Progenitor cell of endocrine pancreas (in vitro differentiated cells): ENCODE results near the gene STIM2. TPM values are rescaled to one million over a fixed set of nuclear protein-coding genes. Genes with fewer than 3 reads are reported as not detected.

Experiments
- DNase-seq: peaks from one replicate; pipeline ENCODE4 v3.0.0; 2021; ENCODE audit warnings: low spot score; ENCODE audit not compliant: unreplicated experiment
- H3K27ac Mint-ChIP-seq: 2 replicates; pipeline ENCODE4 v1.8.0; 2021; ENCODE audit warnings: mild to moderate bottlenecking, moderate library complexity, mixed read lengths
- H3K27me3 Mint-ChIP-seq: 2 replicates; pipeline ENCODE4 v1.8.0; 2021; ENCODE audit warnings: mixed read lengths
- H3K36me3 Mint-ChIP-seq: 2 replicates; pipeline ENCODE4 v1.8.0; 2022; ENCODE audit warnings: mixed read lengths; ENCODE audit not compliant: insufficient read depth
- H3K4me1 Mint-ChIP-seq: 2 replicates; pipeline ENCODE4 v1.8.0; 2021; ENCODE audit warnings: low read depth, mixed read lengths
- H3K4me3 Mint-ChIP-seq: 2 replicates; pipeline ENCODE4 v1.8.0; 2021; ENCODE audit warnings: low read depth, mild to moderate bottlenecking, moderate library complexity, mixed read lengths
- H3K9me3 Mint-ChIP-seq: 2 replicates; pipeline ENCODE4 v1.8.0; 2021; ENCODE audit warnings: low read depth, mixed read lengths
- total RNA-seq: library from RNA; stranded (reverse); gene quantifications from 2 replicates; pipeline ENCODE4 v1.2.1, GENCODE V29; 2021
- TF ChIP-seq, protein P1 (sequence below): fragments of 200-600 bp; sonication (generic); IDR thresholded peaks from one replicate; pipeline ENCODE4 v1.5.0; 2021; ENCODE audit warnings: antibody characterized with exemption, mild to moderate bottlenecking; ENCODE audit not compliant: unreplicated experiment

Gene STIM2
- total RNA-seq, 1 donor from 2014 or later, result 48.7 TPM

DNA sequence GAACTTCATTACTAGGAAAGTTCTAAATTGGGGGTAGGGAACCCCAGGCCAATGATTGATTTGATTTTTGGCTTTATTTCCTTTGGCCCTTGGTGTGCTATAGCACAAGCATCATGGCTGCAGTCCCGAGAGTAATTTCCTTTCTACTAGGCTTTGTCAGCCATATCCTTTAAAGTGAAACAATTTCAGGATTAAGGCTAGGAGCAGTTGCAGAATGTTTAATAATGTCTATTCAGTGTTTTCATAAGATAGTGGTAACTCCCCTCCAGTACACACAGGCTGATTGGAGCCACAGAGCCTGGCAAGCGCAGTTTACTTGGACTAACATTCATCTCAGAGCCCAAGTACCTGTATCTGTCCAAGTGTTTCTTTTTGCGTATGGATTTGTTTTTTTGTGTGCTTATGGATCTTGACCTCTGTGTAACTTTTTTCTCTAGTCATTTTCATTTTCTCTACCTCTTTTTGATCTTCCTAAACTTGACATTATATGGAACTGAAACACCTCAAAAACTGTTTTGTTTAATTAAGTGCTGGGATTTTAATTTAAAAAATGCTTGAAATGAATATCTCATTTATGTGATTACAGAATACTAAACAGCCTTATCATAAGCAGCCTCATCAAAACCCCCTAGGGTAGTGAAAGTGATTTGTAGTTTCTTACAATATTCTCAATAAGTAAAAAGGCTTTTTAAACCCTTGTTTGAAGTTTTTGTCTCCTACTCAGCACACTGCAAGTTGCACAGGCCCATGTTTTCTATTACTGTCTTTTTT is 7.5 kb downstream of the STIM2 start:
- no peak for DNase-seq
- TF ChIP-seq, protein P1, sequence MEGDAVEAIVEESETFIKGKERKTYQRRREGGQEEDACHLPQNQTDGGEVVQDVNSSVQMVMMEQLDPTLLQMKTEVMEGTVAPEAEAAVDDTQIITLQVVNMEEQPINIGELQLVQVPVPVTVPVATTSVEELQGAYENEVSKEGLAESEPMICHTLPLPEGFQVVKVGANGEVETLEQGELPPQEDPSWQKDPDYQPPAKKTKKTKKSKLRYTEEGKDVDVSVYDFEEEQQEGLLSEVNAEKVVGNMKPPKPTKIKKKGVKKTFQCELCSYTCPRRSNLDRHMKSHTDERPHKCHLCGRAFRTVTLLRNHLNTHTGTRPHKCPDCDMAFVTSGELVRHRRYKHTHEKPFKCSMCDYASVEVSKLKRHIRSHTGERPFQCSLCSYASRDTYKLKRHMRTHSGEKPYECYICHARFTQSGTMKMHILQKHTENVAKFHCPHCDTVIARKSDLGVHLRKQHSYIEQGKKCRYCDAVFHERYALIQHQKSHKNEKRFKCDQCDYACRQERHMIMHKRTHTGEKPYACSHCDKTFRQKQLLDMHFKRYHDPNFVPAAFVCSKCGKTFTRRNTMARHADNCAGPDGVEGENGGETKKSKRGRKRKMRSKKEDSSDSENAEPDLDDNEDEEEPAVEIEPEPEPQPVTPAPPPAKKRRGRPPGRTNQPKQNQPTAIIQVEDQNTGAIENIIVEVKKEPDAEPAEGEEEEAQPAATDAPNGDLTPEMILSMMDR, result no peak
- Mint-ChIP-seq H3K4me3 (no peak overlapping the region), H3K9me3 (no peaks in the 10 kb centered on the region), H3K36me3 (peaks cover 3% of the 10 kb centered on the region), H3K4me1 (peaks cover 34% of the 10 kb centered on the region), H3K27me3 (no peaks in the 10 kb centered on the region), H3K27ac (no peak overlapping the region)

DNA sequence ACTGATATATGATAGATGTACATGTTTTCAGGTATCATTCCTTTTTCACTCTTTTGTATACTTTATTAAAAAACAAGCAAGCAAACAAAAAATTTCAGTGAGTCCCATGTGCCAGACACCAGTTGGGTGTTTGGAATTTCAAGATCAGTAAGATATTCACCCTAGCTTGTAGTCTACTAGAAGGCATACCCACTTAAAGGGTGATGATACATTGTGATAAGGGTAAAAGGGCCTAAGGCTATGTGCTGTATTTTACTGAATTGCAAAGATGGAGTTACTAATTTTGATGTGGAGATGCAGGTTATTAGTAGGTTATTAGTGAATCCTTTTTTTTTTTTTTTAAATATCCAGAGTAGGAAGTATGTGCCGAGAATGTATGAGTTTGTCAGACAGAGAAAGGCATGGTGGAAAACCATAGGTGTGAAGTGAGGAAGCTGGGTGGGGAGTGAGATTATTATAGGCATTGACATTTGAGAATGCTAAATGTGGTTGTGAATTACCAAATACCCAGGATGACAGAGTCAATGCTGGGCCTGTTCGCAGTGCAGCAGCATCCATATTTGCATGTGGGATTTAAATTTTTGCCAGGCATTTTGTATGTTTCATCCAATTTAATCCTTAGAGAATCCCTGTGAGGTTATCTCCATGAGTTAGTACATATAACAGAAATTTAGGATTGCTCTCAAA is 10.1 kb downstream of the STIM2 start:
- no peak for DNase-seq
- TF ChIP-seq, protein P1, result no peak
- H3K9me3 Mint-ChIP-seq, result no peaks in the 10 kb centered on the region
- H3K4me1 Mint-ChIP-seq, result peaks cover 20% of the 10 kb centered on the region
- no peaks in the 10 kb centered on the region for H3K27me3 Mint-ChIP-seq
- H3K36me3 Mint-ChIP-seq, result peaks cover 3% of the 10 kb centered on the region
- H3K27ac Mint-ChIP-seq, result no peak overlapping the region
- no peak overlapping the region for H3K4me3 Mint-ChIP-seq

DNA sequence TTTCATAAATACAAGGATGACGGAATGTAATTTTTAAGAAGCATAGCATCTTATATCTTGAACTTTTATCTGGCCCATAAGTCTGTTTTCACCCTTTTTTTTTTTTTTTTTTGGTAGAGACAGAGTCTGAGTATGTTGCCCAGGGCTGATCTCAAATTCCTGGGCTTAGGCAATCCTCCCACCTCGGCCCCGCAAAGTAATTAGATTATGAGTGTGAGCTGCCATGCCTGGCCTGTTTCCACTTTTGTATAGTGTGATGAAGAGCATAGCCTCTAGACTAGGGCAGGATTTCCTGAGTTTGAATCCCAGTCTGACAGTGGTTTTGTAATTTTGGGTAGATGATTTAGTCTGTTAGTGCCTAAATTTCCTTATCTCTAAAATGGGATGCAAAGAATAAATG is 11.0 kb downstream of the STIM2 start:
- no peak overlapping the region for H3K27ac Mint-ChIP-seq

DNA sequence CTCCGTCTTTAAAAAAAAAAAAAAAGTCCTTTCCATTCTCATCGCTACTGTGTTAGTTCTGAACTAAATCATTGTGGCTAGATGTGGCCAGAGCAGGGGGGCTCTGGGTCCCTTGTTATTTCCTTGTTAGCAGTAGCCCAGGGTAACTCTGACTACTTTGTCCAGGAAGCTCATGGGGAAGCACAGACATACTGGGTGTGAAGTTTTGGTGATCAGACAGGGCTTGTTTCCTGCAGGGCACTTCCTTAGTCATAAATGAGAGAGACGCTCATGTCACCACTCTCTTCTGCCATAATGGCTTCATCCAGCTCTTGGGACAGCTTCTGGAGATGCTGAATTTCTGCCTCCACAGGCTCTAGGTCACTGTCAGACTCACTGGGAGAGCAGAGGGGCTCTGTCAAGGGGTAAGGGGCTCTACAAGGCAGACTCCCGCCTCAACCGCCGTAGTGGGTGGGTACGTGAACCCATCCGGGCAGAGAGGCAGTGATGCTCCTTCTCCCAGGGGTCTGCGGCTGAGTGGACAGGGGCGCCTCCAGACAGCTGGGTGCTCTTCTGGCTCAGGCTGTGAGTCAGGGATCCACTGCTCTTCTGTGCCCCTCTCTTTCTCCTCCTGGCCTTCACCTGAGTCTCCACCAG is 12.9 kb downstream of the STIM2 start:
- H3K27me3 Mint-ChIP-seq, result no peaks in the 10 kb centered on the region
- no peak overlapping the region for H3K4me3 Mint-ChIP-seq
- DNase-seq, result no peak
- peaks cover 9% of the 10 kb centered on the region for H3K36me3 Mint-ChIP-seq
- H3K4me1 Mint-ChIP-seq, result peaks cover 7% of the 10 kb centered on the region
- H3K27ac Mint-ChIP-seq, result no peak overlapping the region
- no peaks in the 10 kb centered on the region for H3K9me3 Mint-ChIP-seq
- TF ChIP-seq, protein P1, result no peak

More for the DNA sequence above, 11.0 kb downstream of the STIM2 start:
- H3K27me3 Mint-ChIP-seq, result no peaks in the 10 kb centered on the region
- H3K4me1 Mint-ChIP-seq, result peaks cover 16% of the 10 kb centered on the region
- H3K4me3 Mint-ChIP-seq, result no peak overlapping the region
- TF ChIP-seq, protein P1, result no peak
- H3K36me3 Mint-ChIP-seq, result peaks cover 4% of the 10 kb centered on the region
- H3K9me3 Mint-ChIP-seq, result no peaks in the 10 kb centered on the region
- DNase-seq, result no peak

DNA sequence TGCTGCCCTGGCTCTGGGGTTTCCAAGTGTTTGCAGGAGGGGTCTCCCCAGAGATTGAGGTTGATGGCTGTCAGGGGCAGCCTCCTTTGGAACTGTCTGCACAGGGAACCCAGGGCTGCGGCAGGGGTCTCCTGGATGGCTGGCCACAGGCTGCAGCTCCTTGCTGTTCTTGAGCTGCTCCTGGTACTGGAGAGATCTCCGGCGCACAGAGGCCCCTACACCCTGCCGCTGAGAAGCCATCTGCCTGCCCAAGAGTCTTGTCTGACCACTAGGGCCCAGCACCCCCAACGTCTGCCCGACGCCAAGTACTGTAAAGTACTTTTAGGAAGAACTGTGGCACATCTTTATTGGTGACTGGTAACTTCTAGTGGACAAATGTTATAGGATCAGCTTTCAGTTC is 13.5 kb downstream of the STIM2 start:
- DNase-seq, result no peak
- TF ChIP-seq, protein P1, result no peak

More for the DNA sequence above, 13.5 kb downstream of the STIM2 start:
- Mint-ChIP-seq H3K9me3 (no peaks in the 10 kb centered on the region), H3K4me3 (no peak overlapping the region), H3K36me3 (peaks cover 10% of the 10 kb centered on the region), H3K4me1 (peaks cover 7% of the 10 kb centered on the region), H3K27me3 (no peaks in the 10 kb centered on the region), H3K27ac (no peak overlapping the region)
